Ishikawa (cell line): Measurements from ENCODE around the gene NOS3.

Experiments used
- CEBPB ChIP-seq: IDR thresholded peaks from 2 replicates; pipeline ENCODE4 v1.6.1; 2012
- CREB1 ChIP-seq: IDR thresholded peaks from 2 replicates; pipeline ENCODE4 v1.6.1; 2012; ENCODE audit warnings: low read depth
- EGR1 ChIP-seq: IDR thresholded peaks from 2 replicates; pipeline ENCODE4 v1.6.1; 2012
- EP300 ChIP-seq: IDR thresholded peaks from 2 replicates; pipeline ENCODE4 v1.6.1; 2012; ENCODE audit warnings: borderline replicate concordance
- FOXM1 ChIP-seq: IDR thresholded peaks from 2 replicates; pipeline ENCODE4 v1.6.1; 2012; ENCODE audit warnings: low read depth, borderline replicate concordance
- NFIC ChIP-seq: IDR thresholded peaks from 2 replicates; pipeline ENCODE4 v1.6.1; 2012
- RAD21 ChIP-seq: IDR thresholded peaks from 2 replicates; pipeline ENCODE4 v1.6.1; 2012; ENCODE audit warnings: low read depth
- TAF1 ChIP-seq: IDR thresholded peaks from 2 replicates; pipeline ENCODE4 v1.6.1; 2012; ENCODE audit warnings: low read depth, mild to moderate bottlenecking
- TCF12 ChIP-seq: IDR thresholded peaks from 2 replicates; pipeline ENCODE4 v1.6.1; 2012; ENCODE audit warnings: low read depth
- TEAD4 ChIP-seq: IDR thresholded peaks from 2 replicates; pipeline ENCODE4 v1.6.1; 2012
- USF1 ChIP-seq: IDR thresholded peaks from 2 replicates; pipeline ENCODE4 v1.6.1; 2012
- YY1 ChIP-seq: IDR thresholded peaks from 2 replicates; pipeline ENCODE4 v1.6.1; 2012; ENCODE audit warnings: low read depth
- ZBTB7A ChIP-seq: IDR thresholded peaks from 2 replicates; pipeline ENCODE4 v1.6.1; 2012; ENCODE audit warnings: low read depth
- TF ChIP-seq, protein P1 (sequence below): IDR thresholded peaks from 2 replicates; pipeline ENCODE4 v1.6.1; 2012
- TF ChIP-seq, protein P2 (sequence below): IDR thresholded peaks from 2 replicates; pipeline ENCODE4 v1.6.1; 2012; ENCODE audit warnings: low read depth, mild to moderate bottlenecking

NOS3 gene

GRCh38 chr7:150946421-150947240, 44.2 kb upstream of the NOS3 start:
- TF ChIP-seq FOXM1, result no peak
- no peak for TF ChIP-seq USF1
- TF ChIP-seq CREB1, result no peak
- no peak for TF ChIP-seq TAF1
- TF ChIP-seq ZBTB7A, result no peak
- TF ChIP-seq RAD21, result no peak
- no peak for TF ChIP-seq EP300
- no peak for TF ChIP-seq NFIC
- no peak for TF ChIP-seq CEBPB
- TF ChIP-seq TCF12, result no peak
- no peak for TF ChIP-seq YY1
- no peak for TF ChIP-seq TEAD4
- TF ChIP-seq, protein P1, sequence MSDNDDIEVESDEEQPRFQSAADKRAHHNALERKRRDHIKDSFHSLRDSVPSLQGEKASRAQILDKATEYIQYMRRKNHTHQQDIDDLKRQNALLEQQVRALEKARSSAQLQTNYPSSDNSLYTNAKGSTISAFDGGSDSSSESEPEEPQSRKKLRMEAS, result no peak
- no peak for TF ChIP-seq EGR1

GRCh38 chr7:150947241-150947745, 43.5 kb upstream of the NOS3 start:
- TF ChIP-seq TCF12 (no peak), RAD21 (no peak), USF1 (no peak), FOXM1 (no peak), ZBTB7A (no peak), CREB1 (no peak), YY1 (no peak), EP300 (no peak), CEBPB (no peak), NFIC (no peak), TAF1 (no peak), TEAD4 (no peak), EGR1 (no peak)
- TF ChIP-seq, protein P2, sequence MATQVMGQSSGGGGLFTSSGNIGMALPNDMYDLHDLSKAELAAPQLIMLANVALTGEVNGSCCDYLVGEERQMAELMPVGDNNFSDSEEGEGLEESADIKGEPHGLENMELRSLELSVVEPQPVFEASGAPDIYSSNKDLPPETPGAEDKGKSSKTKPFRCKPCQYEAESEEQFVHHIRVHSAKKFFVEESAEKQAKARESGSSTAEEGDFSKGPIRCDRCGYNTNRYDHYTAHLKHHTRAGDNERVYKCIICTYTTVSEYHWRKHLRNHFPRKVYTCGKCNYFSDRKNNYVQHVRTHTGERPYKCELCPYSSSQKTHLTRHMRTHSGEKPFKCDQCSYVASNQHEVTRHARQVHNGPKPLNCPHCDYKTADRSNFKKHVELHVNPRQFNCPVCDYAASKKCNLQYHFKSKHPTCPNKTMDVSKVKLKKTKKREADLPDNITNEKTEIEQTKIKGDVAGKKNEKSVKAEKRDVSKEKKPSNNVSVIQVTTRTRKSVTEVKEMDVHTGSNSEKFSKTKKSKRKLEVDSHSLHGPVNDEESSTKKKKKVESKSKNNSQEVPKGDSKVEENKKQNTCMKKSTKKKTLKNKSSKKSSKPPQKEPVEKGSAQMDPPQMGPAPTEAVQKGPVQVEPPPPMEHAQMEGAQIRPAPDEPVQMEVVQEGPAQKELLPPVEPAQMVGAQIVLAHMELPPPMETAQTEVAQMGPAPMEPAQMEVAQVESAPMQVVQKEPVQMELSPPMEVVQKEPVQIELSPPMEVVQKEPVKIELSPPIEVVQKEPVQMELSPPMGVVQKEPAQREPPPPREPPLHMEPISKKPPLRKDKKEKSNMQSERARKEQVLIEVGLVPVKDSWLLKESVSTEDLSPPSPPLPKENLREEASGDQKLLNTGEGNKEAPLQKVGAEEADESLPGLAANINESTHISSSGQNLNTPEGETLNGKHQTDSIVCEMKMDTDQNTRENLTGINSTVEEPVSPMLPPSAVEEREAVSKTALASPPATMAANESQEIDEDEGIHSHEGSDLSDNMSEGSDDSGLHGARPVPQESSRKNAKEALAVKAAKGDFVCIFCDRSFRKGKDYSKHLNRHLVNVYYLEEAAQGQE, result no peak
- TF ChIP-seq, protein P1, result no peak

GRCh38 chr7:150947761-150948651, 42.8 kb upstream of the NOS3 start:
- TF ChIP-seq TEAD4, result no peak
- TF ChIP-seq EP300, result no peak
- TF ChIP-seq, protein P2, result no peak

- TF ChIP-seq TAF1 (no peak), TEAD4 (no peak), RAD21 (no peak), NFIC (no peak), FOXM1 (no peak), EGR1 (no peak), YY1 (no peak), ZBTB7A (no peak), USF1 (no peak), CREB1 (no peak), CEBPB (no peak), EP300 (no peak), TCF12 (no peak)
- TF ChIP-seq, protein P1, result no peak
- TF ChIP-seq, protein P2, result no peak
These were observed 42.0 kb upstream of the NOS3 start for GRCh38 chr7:150948791-150949251.
